NB4 (cell line): ENCODE data around the gene MAGI2.

Experiments
- DNase-seq: peaks from one replicate; pipeline ENCODE4 v3.0.0; 2010; ENCODE audit warnings: low read depth
- H3K4me3 ChIP-seq: one replicate; pipeline ENCODE4 v1.5.1; 2011; ENCODE audit warnings: mild to moderate bottlenecking, low read depth, low read length, moderate library complexity
- MYC ChIP-seq: IDR thresholded peaks from 2 replicates; pipeline ENCODE4 v1.6.1; 2011; ENCODE audit warnings: low read depth, low read length
- POLR2A ChIP-seq: IDR thresholded peaks from 2 replicates; pipeline ENCODE4 v1.6.1; 2011; ENCODE audit warnings: mild to moderate bottlenecking; ENCODE audit not compliant: insufficient read length; ENCODE audit errors: extremely low read depth
- TF ChIP-seq, protein P1 (sequence below): IDR thresholded peaks from 2 replicates; pipeline ENCODE4 v1.6.1; 2011; ENCODE audit warnings: low read depth, low read length
- TF ChIP-seq, protein P2 (sequence below): IDR thresholded peaks from one replicate; pipeline ENCODE4 v1.5.1; 2012; ENCODE audit warnings: low read depth, low read length

Gene MAGI2

DNA sequence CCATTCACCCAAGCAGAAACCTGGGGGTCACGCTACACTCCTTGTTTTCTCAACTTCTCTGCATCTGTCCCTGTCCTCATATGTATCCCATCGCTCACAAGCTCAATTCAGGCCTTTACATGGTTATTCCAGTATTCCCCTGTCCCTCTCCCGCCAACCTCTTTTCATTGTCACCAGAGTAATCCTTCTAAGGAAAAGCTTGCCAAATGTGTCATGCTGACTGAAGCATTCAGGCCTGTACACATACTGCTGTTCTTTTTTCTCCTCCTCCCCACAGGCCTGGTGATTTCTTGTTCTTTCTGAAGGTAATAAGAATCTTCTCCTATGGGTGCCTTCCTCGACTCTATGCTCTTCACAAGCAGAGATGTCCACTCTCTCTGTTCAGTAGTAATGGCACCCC, 1372.7 kb downstream of the MAGI2 start:
- TF ChIP-seq MYC (no peak), POLR2A (no peak)
- TF ChIP-seq, protein P1, sequence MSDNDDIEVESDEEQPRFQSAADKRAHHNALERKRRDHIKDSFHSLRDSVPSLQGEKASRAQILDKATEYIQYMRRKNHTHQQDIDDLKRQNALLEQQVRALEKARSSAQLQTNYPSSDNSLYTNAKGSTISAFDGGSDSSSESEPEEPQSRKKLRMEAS, result no peak
- TF ChIP-seq, protein P2, sequence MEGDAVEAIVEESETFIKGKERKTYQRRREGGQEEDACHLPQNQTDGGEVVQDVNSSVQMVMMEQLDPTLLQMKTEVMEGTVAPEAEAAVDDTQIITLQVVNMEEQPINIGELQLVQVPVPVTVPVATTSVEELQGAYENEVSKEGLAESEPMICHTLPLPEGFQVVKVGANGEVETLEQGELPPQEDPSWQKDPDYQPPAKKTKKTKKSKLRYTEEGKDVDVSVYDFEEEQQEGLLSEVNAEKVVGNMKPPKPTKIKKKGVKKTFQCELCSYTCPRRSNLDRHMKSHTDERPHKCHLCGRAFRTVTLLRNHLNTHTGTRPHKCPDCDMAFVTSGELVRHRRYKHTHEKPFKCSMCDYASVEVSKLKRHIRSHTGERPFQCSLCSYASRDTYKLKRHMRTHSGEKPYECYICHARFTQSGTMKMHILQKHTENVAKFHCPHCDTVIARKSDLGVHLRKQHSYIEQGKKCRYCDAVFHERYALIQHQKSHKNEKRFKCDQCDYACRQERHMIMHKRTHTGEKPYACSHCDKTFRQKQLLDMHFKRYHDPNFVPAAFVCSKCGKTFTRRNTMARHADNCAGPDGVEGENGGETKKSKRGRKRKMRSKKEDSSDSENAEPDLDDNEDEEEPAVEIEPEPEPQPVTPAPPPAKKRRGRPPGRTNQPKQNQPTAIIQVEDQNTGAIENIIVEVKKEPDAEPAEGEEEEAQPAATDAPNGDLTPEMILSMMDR, result no peak
- no peak for DNase-seq
- H3K4me3 ChIP-seq, result no peak overlapping the region

DNA sequence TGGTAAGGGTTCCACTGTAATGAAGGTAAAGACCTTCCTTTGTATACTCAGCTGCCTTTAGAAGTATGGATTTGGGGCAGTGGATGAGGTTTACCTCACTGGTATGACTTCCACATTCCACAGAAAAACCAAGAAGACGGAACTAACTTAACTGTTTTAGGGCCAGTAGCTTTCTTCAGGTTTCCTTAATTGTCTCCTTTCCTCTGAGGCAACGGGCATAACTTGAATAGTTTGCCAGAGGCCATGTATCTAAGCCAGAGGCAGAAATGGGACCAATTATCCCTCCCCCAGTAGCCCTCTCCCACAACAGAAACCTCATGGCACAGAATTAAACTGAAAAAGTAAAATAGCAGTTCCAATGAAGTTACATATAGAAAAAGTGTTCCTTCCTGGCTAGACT, 1373.2 kb downstream of the MAGI2 start:
- no peak for DNase-seq

DNA sequence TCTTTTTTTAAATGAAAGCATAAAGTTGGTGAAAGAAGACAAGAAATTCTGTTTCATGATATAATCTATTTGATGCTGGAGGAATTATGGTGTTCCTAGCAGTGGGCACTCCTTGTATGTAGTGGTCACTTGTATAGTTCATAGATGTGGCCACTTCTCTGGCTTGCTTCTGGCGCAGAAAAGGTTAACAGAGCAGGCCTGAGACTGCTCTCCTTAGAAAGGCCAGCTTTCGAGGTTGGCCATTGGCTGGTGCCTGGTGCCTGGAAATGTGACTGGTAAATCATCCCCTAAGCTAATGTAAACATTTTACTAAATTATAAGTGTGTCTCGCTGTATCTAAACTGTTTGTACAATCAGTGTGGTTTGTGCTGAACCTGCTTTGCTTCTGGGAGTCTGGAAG, 1378.8 kb downstream of the MAGI2 start:
- no peak for TF ChIP-seq POLR2A
- no peak for DNase-seq
- H3K4me3 ChIP-seq, result no peak overlapping the region

More for the DNA sequence above, 1373.2 kb downstream of the MAGI2 start:
- TF ChIP-seq, protein P2, result no peak
- no peak for TF ChIP-seq POLR2A
- no peak for TF ChIP-seq MYC
- TF ChIP-seq, protein P1, result no peak
- no peak overlapping the region for H3K4me3 ChIP-seq

DNA sequence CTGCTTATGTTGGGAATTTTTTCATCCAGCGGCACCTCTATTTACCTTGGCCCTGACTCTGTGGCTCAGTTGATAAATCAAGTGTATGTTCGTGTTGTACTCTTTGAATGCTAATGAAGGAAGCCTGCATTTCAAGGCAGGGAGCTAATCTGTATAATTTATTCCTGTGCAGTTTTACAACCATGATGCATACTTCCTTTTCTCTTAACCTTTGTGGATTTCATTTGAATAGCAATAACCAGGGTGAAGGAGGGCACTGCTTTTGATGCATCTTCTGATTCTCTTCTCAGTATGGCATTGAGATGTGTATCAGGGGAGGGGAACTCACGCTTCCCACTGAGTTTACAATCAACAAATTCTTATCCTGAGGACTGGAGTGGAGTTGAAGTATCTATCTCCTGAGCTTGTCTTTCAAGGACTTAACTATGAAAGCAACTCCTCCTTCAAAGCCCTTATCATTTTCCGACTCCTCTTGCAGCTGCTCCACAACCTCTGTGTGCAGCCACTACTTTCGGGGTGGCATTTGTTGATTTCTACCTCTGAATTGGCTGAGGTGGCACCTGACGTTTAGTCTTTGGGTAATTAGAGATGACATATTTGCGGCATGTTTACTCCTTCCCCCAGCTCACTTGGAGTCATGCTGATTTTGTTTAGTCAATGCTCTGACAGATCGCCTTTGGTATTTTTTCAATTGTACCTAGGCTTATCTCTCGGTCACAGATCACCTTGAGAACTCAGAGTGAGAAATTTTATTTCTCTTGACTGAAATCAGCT, 1379.7 kb downstream of the MAGI2 start:
- TF ChIP-seq, protein P2, result no peak
- TF ChIP-seq MYC (no peak), POLR2A (no peak)
- TF ChIP-seq, protein P1, result no peak
- no peak for DNase-seq
- no peak overlapping the region for H3K4me3 ChIP-seq

DNA sequence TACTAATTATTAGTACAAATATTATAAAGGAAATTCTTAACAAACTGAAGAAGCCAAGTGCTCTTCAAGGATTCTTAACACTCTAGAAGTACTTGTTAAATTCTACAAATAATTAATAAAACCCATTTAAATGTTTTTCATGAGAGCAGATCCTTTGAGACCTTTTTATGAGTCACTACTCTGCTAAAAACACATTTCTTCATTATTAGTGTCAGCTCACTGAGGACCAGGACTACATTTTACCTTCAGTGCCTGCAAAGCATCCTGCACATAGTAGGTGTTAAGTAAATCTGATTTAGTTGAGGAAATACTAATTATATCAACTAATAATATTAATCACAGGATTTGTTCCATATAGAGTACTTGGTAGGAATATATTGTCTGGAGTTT, 1381.3 kb downstream of the MAGI2 start:
- no peak overlapping the region for H3K4me3 ChIP-seq
- DNase-seq, result no peak
- TF ChIP-seq, protein P1, result no peak
- TF ChIP-seq MYC (no peak), POLR2A (no peak)
- TF ChIP-seq, protein P2, result no peak

DNA sequence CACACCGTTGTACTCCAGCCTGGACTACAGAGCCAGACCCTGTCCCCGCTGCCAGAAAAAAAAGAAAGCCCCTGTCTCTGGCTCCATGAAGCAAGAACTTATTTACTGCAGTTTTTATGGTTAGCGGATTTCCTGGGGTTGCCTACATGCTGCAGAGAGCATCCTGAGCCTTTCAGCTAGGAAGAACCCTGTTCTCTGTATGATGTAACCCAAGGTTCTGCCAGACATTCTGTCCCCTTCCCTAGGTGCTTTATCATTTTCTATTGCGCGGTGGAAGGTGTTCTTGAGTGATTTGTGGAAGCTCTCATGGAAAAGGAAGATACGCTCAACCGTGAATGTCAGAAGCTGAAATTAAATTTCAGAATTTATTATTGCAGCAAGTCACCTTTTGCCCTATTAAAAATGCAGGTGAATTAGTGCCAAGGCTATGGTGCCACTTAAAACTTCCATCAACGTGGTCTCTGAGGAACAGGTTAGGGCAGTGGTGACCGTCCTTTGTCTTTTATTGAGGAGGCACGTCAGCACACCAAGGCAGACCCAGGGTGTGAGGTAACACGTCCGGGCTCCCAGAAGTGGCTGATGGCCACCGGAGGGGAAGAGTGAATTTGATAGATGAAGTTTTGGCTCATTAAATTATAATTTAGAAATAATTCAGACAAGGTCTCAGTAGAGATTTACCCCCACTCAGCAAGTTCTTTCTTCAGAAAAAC, 1381.8 kb downstream of the MAGI2 start:
- no peak for DNase-seq
- no peak overlapping the region for H3K4me3 ChIP-seq
- TF ChIP-seq MYC (no peak), POLR2A (no peak)
- TF ChIP-seq, protein P1, result no peak
- TF ChIP-seq, protein P2, result no peak
